Keratinocyte (primary cell): ENCODE results near the gene FASN.
"Not testable (repeated sequence)": the region's sequence is repeated elsewhere in the genome, so short reads cannot be mapped to it uniquely, and the experiment has no call there.

Experiments
- CTCF ChIP-seq, 3 experiments: IDR thresholded peaks in 1 of 3; conservative IDR thresholded peaks in 1 of 3; optimal IDR thresholded peaks in 1 of 3; 2 replicates in 2 of 3; 3 replicates in 1 of 3; pipeline versions ENCODE3 to v1.5.1; 2011; ENCODE audit warnings: low read length in 3 of 3, mild to moderate bottlenecking in 3 of 3, moderate library complexity in 2 of 3, control low read depth in 1 of 3, inconsistent platforms in 1 of 3; ENCODE audit not compliant: insufficient read depth in 2 of 3; ENCODE audit errors: extremely low read depth in 1 of 3
- EZH2 ChIP-seq: IDR thresholded peaks from one replicate; pipeline ENCODE4 v1.6.1; 2012; ENCODE audit warnings: inconsistent platforms, mild to moderate bottlenecking, low read length, moderate library complexity

GRCh38 chr17:82038796-82039409, 59.1 kb downstream of the FASN start:
- TF ChIP-seq CTCF (optimal IDR thresholded peaks at IDR 0.05 in 1 of 3, IDR thresholded peaks at IDR 0.05 in 1 of 3, conservative IDR thresholded peaks at IDR 0.05 in 1 of 3; ENCODE audit: extremely low read depth in 1 of 3, insufficient read depth in 2 of 3, low read length in 3 of 3); EZH2: not testable (repeated sequence)
